ENCODE results near the gene FXYD5.

DNA sequence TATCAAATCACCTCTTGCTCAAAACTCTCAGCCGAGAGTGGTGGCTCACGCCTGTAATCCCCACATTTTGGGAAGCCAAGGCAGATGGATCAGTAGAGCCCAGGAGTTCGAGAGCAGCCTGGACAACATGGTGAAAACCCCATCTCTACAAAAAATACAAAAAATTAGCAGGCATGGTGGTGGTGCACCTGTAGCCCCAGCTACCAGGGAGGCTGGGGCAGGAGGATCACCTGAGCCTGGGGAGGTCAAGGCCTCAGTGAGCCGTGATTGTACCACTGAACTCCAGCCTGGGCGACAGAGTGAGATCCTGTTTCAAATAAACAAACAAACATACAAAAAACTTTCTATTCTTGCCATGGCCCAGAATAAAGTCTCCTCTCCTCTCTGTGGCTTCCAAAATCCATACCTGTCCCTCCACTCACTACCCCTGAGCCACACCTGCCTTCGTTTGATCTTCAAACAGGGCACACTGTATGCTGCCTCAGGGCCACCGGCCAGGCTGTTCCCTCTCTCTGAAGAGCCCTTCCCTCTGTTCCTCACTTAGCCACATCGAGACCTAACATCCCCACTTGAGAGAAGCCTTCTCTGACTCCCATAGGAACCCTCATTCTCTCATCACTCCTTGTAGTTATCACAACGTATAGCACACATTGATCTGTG, 26.0 kb upstream of the FXYD5 start:
- TF ChIP-seq POLR2A (IDR thresholded peaks at IDR 0.05; ENCODE audit: low read depth, low read length): no peak
- TF ChIP-seq EZH2 (IDR thresholded peaks at IDR 0.05; ENCODE audit: borderline replicate concordance, low read depth, low read length, severe bottlenecking): no peak
- TF ChIP-seq, protein P1, sequence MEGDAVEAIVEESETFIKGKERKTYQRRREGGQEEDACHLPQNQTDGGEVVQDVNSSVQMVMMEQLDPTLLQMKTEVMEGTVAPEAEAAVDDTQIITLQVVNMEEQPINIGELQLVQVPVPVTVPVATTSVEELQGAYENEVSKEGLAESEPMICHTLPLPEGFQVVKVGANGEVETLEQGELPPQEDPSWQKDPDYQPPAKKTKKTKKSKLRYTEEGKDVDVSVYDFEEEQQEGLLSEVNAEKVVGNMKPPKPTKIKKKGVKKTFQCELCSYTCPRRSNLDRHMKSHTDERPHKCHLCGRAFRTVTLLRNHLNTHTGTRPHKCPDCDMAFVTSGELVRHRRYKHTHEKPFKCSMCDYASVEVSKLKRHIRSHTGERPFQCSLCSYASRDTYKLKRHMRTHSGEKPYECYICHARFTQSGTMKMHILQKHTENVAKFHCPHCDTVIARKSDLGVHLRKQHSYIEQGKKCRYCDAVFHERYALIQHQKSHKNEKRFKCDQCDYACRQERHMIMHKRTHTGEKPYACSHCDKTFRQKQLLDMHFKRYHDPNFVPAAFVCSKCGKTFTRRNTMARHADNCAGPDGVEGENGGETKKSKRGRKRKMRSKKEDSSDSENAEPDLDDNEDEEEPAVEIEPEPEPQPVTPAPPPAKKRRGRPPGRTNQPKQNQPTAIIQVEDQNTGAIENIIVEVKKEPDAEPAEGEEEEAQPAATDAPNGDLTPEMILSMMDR (IDR thresholded peaks at IDR 0.05; ENCODE audit: extremely low read depth in 1 of 2, insufficient read depth in 1 of 2, low read depth in 1 of 2, low read length in 2 of 2): no peak
- no peak for TF ChIP-seq JUN (IDR thresholded peaks at IDR 0.05; ENCODE audit: borderline replicate concordance, insufficient read depth, insufficient read length, low read depth)

All from endothelial cell of umbilical vein (primary cell).